Measurements from ENCODE around the gene TSPAN19. TPM values are rescaled to one million over a fixed set of nuclear protein-coding genes. Genes with fewer than 3 reads are reported as not detected.

Gene TSPAN19
- total and polyA plus RNA-seq, 9 of the 15 experiments (the other 6 are each of a cell fraction or from before 2014, with no cell fraction given): not detected

DNA sequence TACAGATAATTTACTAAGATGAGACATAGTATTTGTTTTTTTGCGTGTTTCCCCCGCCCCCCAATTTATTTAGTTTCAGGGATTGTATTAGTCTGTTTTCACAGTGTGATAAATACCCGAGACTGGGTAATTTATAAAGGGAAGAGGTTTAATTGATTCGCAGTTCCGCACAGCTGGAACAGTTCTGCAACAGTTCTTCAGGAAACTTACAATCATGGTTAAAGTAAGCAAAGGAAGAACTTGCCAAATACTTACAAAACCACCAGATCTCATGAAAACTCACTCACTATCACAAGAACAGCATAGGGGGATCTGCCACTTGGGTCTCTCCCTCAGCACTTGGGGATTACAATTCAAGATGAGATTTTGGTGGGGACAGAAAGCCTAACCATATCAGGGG, 49.0 kb upstream of the TSPAN19 start:
- Histone ChIP-seq H3K27me3 (ENCODE audit: control insufficient read depth in 2 of 2, insufficient read depth in 2 of 2, low read length in 2 of 2) (no peaks in the 10 kb centered on the region), H3K36me3 (ENCODE audit: control insufficient read depth, insufficient read depth, low read length) (no peaks in the 10 kb centered on the region), H3K79me2 (ENCODE audit: control insufficient read depth, insufficient read depth, low read length) (no peaks in the 10 kb centered on the region), H3K9ac (ENCODE audit: insufficient read depth in 1 of 2, low read depth in 2 of 2, low read length in 2 of 2) (no peak overlapping the region), H3K27ac (ENCODE audit: extremely low read depth, low read depth, low read length) (no peak overlapping the region), H3K9me1 (ENCODE audit: control insufficient read depth, insufficient read depth, low read length) (no peaks in the 10 kb centered on the region), H3K9me3 (replicated peaks; ENCODE audit: control insufficient read depth, insufficient read depth, low read depth, low read length) (no peaks in the 10 kb centered on the region), H3K4me2 (ENCODE audit: insufficient read depth, low read length) (no peak overlapping the region), H4K20me1 (replicated peaks; ENCODE audit: control insufficient read depth, insufficient read depth, low read length) (no peaks in the 10 kb centered on the region), H2AFZ (ENCODE audit: low read depth, low read length) (no peak overlapping the region), H3K4me3 (no peak overlapping the region), H3K4me1 (replicated peaks in 1 of 2; ENCODE audit: control insufficient read depth in 2 of 2, insufficient read depth in 2 of 2, low read length in 2 of 2) (no peaks in the 10 kb centered on the region)
- 1% methylated on average over 5 of the region's 5 CpGs for WGBS (ENCODE audit: insufficient coverage, low coverage, missing lambda C conversion rate)
- DNase-seq (ENCODE audit: extremely low read depth in 1 of 4, low spot score in 3 of 4) (no peak), ATAC-seq (no peak), FAIRE-seq (no peak)
- intact Hi-C loops (cut with micrococcal nuclease) (no loop called here), in situ Hi-C loops (cut with MboI) (no loop called here)
- POLR2A ChIA-PET: no interaction called here
- BruUV-seq (replicated peaks): no TSS peak
- TF ChIP-seq KDM2B (CRISPR knock-in tag; IDR thresholded peaks at IDR 0.05) (no peak), HDAC6 (IDR thresholded peaks at IDR 0.05; ENCODE audit: low read depth, low read length) (no peak), STAT5A (IDR thresholded peaks at IDR 0.05; ENCODE audit: borderline replicate concordance, low read length) (no peak), FOXA1 (IDR thresholded peaks at IDR 0.05; ENCODE audit: borderline replicate concordance) (no peak), CEBPB (tag; IDR thresholded peaks at IDR 0.05) (no peak), ZNF609 (CRISPR knock-in tag; IDR thresholded peaks at IDR 0.05; ENCODE audit: borderline replicate concordance) (no peak), ZNF280B (CRISPR knock-in tag; IDR thresholded peaks at IDR 0.05) (no peak), ZBTB7A (IDR thresholded peaks at IDR 0.05; ENCODE audit: borderline replicate concordance, control insufficient read depth, low read depth, low read length) (no peak), TAL1 (IDR thresholded peaks at IDR 0.05) (no peak), CBFA2T2 (conservative IDR thresholded peaks at IDR 0.05) (no peak), ZNF695 (CRISPR knock-in tag; IDR thresholded peaks at IDR 0.05) (no peak), COPS2 (conservative IDR thresholded peaks at IDR 0.05) (no peak), TBP (optimal IDR thresholded peaks at IDR 0.05; ENCODE audit: low read depth, low read length) (no peak), BCL6 (CRISPR knock-in tag; IDR thresholded peaks at IDR 0.05) (no peak), KDM5B (IDR thresholded peaks at IDR 0.05; ENCODE audit: insufficient replicate concordance, low read depth, low read length) (no peak)
- CTCF ChIA-PET (ENCODE audit: low intra/inter-chr PET ratio): no interaction called here

All from K562 (cell line).